B cell (primary cell): ENCODE results near the gene NOTCH1. TPM values are rescaled to one million over a fixed set of nuclear protein-coding genes. Genes with fewer than 3 reads are reported as not detected.
A peak's percentile ranks its signal among the peaks of the same experiment; 100 is the strongest.

Experiments
- ATAC-seq: fragments of 200-7000 bp; cut with Tn5 transposase; one replicate; pipeline ENCODE4 v1.10.0; 2021; ENCODE audit warnings: low read depth, mild to moderate bottlenecking, moderate number of reproducible peaks, moderate library complexity
- CTCF ChIA-PET: fragments of 350-600 bp; sonication (Branson Sonifier 250); formaldehyde crosslinking; loops from one replicate; lab custom pipeline; 2021; ENCODE audit warnings: antibody characterized with exemption, inconsistent platforms; lab: Charles Lee
- POLR2A ChIA-PET: fragments of 350-600 bp; sonication (Branson Sonifier 250); formaldehyde crosslinking; loops from one replicate; lab custom pipeline; 2021; ENCODE audit warnings: antibody characterized with exemption; lab: Charles Lee
- DNase-seq: peaks from one replicate; pipeline ENCODE4 v3.0.0; 2013
- H2AFZ ChIP-seq: 2 replicates; pipeline ENCODE4 v1.6.1; 2012; ENCODE audit warnings: mild to moderate bottlenecking, low read depth, low read length; ENCODE audit not compliant: insufficient read depth, poor library complexity, severe bottlenecking
- H3K27ac ChIP-seq, 2 donors: 1 replicate in 1 of 2; 2 replicates in 1 of 2; pipeline ENCODE4 v1.5.1; 2012 to 2013; ENCODE audit warnings: low read length in 2 of 2, mild to moderate bottlenecking in 2 of 2, moderate library complexity in 1 of 2
- H3K27me3 ChIP-seq, 4 experiments: fragments of 200-600 bp in 1 of 4; sonication (generic) in 1 of 4; replicated peaks in 1 of 4; 1 replicate in 2 of 4; 2 replicates in 2 of 4; pipeline versions ENCODE4 v1.6.1 to v1.7.0; 2013 to 2016; ENCODE audit warnings: low read length in 3 of 4, mild to moderate bottlenecking in 2 of 4, mixed read lengths in 1 of 4, moderate library complexity in 1 of 4; ENCODE audit not compliant: insufficient read depth in 4 of 4, control insufficient read depth in 3 of 4; ENCODE audit errors: control extremely low read depth in 1 of 4
- H3K36me3 ChIP-seq, 2 experiments: replicated peaks in 1 of 2; 1 replicate in 1 of 2; 2 replicates in 1 of 2; pipeline versions ENCODE4 v1.6.1 to v1.7.1; 2013; ENCODE audit warnings: low read length in 1 of 2; ENCODE audit not compliant: insufficient read depth in 2 of 2, control insufficient read depth in 1 of 2; ENCODE audit errors: control extremely low read depth in 1 of 2, extremely low read depth in 1 of 2
- H3K4me1 ChIP-seq, 2 donors: fragments of 200-600 bp in 1 of 2; sonication (generic) in 1 of 2; 1 replicate in 1 of 2; 2 replicates in 1 of 2; pipeline versions ENCODE4 v1.5.1 to v1.6.1; 2013 to 2017; ENCODE audit warnings: low read length in 2 of 2; ENCODE audit not compliant: control insufficient read depth in 2 of 2, insufficient read depth in 2 of 2
- H3K4me2 ChIP-seq: replicated peaks from 2 replicates; pipeline ENCODE3; 2012; ENCODE audit warnings: mild to moderate bottlenecking, low read depth, low read length; ENCODE audit not compliant: poor library complexity, severe bottlenecking
- H3K4me3 ChIP-seq, 5 experiments: fragments of 200-600 bp in 1 of 5; sonication (generic) in 1 of 5; 1 replicate in 3 of 5; 2 replicates in 2 of 5; pipeline versions ENCODE4 v1.5.1 to v1.7.0; 2011 to 2016; ENCODE audit warnings: low read length in 4 of 5, mild to moderate bottlenecking in 4 of 5, low read depth in 2 of 5, control low read depth in 1 of 5, moderate library complexity in 1 of 5; ENCODE audit not compliant: insufficient read depth in 1 of 5; ENCODE audit errors: control extremely low read depth in 1 of 5, extremely low read depth in 1 of 5
- H3K79me2 ChIP-seq: fragments of 200-600 bp; sonication (generic); one replicate; pipeline ENCODE4 v1.6.0; 2016; ENCODE audit warnings: low read length; ENCODE audit not compliant: control insufficient read depth, insufficient read depth
- H3K9ac ChIP-seq: fragments of 200-600 bp; sonication (generic); 2 replicates; pipeline ENCODE4 v1.6.1; 2017; ENCODE audit warnings: mild to moderate bottlenecking, low read length, moderate library complexity
- H3K9me3 ChIP-seq, 3 donors: one replicate each; pipeline versions ENCODE4 v1.6.1 to v1.7.1; 2013; ENCODE audit warnings: low read length in 2 of 3; ENCODE audit not compliant: control insufficient read depth in 2 of 3, insufficient read depth in 1 of 3; ENCODE audit errors: control extremely low read depth in 1 of 3
- H4K20me1 ChIP-seq: 2 replicates; pipeline ENCODE4 v1.6.0; 2012; ENCODE audit warnings: mild to moderate bottlenecking, low read length; ENCODE audit not compliant: insufficient read depth, control insufficient read depth, poor library complexity, severe bottlenecking
- H3K27ac Mint-ChIP-seq: one replicate; pipeline ENCODE4 v1.8.0; 2021; ENCODE audit warnings: mixed read lengths
- H3K27me3 Mint-ChIP-seq: one replicate; pipeline ENCODE4 v1.8.0; 2021; ENCODE audit warnings: mixed read lengths
- H3K4me1 Mint-ChIP-seq: one replicate; pipeline ENCODE4 v1.8.0; 2021; ENCODE audit warnings: mixed read lengths
- H3K4me3 Mint-ChIP-seq: one replicate; pipeline ENCODE4 v1.8.0; 2021; ENCODE audit warnings: mixed read lengths
- H3K9me3 Mint-ChIP-seq: one replicate; pipeline ENCODE4 v1.8.0; 2022; ENCODE audit warnings: mixed read lengths; ENCODE audit not compliant: insufficient read depth
- EZH2 ChIP-seq: IDR thresholded peaks from 2 replicates; pipeline ENCODE4 v1.6.1; 2012; ENCODE audit warnings: borderline replicate concordance, low read depth, mild to moderate bottlenecking, moderate library complexity, low read length; ENCODE audit not compliant: insufficient read depth, poor library complexity, severe bottlenecking
- WGBS: methylation state at CpG from one replicate; pipeline ENCODE4 v1.1.5; 2013; ENCODE audit warnings: missing lambda C conversion rate; ENCODE audit not compliant: insufficient coverage; 5-methylcytosine and 5-hydroxymethylcytosine counted together
- intact Hi-C: fragments of 100-400 bp; cut with micrococcal nuclease; formaldehyde crosslinking; loops from one replicate; pipeline ENCODE4 v1.10.0; 2022
- polyA plus RNA-seq: library from polyadenylated mRNA; depleted of rRNA; stranded (reverse); fragments of >200 nt; gene quantifications from 2 replicates; pipeline ENCODE4 v1.2.3, GENCODE V29; 2012
- total RNA-seq, 2 donors: library from RNA; stranded (reverse); fragments of 120-200 nt in 1 of 2; gene quantifications; 1 replicate in 1 of 2; 2 replicates in 1 of 2; pipeline versions ENCODE4 v1.2.3 to v1.2.4, GENCODE V29; 2013 to 2022
- TF ChIP-seq, protein P1 (sequence below): fragments of 200-600 bp; IDR thresholded peaks from one replicate; pipeline ENCODE4 v1.8.0; 2022; ENCODE audit warnings: antibody characterized with exemption, mild to moderate bottlenecking

The NOTCH1 gene
- total and polyA plus RNA-seq, 2 donors (not counting 1 experiment from before 2014, with no cell fraction given) = 16.6 to 38.5 TPM

DNA sequence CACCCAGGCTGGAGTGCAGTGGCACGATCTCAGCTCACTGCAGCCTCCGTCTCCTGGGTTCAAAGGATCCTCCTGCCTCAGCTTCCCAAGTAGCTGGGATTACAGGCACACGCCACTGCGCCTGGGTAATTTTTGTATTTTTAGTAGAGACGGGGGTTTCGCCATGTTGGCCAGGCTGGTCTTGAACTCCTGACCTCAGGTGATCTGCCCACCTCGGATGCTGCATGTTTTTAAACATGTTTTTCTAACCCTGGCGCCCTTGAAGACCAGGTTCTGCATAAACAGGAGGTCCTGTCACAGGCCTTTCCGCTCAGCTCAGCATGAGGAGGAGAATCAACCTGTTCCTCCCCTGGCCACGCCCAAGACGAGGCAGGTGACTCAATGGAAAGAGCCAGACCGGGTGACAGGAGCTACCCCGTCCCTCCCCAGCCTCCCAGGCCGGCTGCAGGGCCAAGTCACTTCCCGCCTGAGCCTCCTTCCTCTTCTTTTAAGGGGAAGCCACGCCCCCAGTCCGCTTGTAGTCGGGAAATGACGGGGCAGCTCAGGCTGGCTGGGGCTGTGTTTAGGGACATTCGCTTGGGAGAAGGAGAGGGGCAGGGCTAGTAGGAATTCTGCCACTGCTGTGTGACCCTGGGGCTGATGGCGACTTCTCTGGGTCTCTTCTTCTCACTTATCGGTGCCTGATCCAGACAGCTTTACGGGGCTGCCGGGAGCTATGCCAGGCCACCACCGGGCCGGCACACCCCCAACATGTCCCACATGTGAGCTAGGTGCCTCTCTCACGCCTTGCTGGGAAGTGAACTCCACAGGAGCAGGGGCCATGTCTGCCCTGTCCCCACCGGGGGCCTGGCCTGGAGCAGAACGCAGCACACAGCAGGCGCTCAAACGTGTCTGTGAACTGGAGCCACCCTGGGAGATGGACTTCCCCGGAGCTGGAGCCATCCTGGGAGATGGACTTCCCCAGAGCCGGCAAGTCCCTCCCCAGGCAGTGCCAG lies 6.1 kb downstream of the NOTCH1 start:
- peak overlapping the region; percentile 42 for H3K9ac ChIP-seq
- DNase-seq = peak; percentile 85
- 20% methylated on average over 31 of the region's 33 CpGs for WGBS
- no peak for TF ChIP-seq EZH2
- TF ChIP-seq, protein P1, sequence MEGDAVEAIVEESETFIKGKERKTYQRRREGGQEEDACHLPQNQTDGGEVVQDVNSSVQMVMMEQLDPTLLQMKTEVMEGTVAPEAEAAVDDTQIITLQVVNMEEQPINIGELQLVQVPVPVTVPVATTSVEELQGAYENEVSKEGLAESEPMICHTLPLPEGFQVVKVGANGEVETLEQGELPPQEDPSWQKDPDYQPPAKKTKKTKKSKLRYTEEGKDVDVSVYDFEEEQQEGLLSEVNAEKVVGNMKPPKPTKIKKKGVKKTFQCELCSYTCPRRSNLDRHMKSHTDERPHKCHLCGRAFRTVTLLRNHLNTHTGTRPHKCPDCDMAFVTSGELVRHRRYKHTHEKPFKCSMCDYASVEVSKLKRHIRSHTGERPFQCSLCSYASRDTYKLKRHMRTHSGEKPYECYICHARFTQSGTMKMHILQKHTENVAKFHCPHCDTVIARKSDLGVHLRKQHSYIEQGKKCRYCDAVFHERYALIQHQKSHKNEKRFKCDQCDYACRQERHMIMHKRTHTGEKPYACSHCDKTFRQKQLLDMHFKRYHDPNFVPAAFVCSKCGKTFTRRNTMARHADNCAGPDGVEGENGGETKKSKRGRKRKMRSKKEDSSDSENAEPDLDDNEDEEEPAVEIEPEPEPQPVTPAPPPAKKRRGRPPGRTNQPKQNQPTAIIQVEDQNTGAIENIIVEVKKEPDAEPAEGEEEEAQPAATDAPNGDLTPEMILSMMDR = no peak
- H3K9me3 Mint-ChIP-seq = no peaks in the 10 kb centered on the region
- no peaks in the 10 kb centered on the region for H3K27me3 Mint-ChIP-seq
- intact Hi-C loops = loop anchor here (2.0 to 10.0 kb wide), 2 partner anchors 91 to 215 kb away; partner anchors contain the start of gene LCN8
- H2AFZ ChIP-seq = no peak overlapping the region
- H3K36me3 ChIP-seq = peaks cover 0 to 33% of the 10 kb centered on the region in 2 experiments
- CTCF ChIA-PET = interaction anchor here (0.7 to 3.3 kb wide), 9 partner anchors 9 to 187 kb away, joined by 3 to 23 read pairs (median 4); no protein-coding TSS in a partner anchor
- H3K4me1 ChIP-seq = peaks cover 63 to 75% of the 10 kb centered on the region in 2 donors
- peak overlapping the region; percentile 57 to 80 for H3K27ac ChIP-seq
- peak overlapping the region in 4 of 5 experiments; percentile 7 to 48 (median 26) for H3K4me3 ChIP-seq
- H4K20me1 ChIP-seq = peaks cover 97% of the 10 kb centered on the region
- peak overlapping the region; percentile 89 for H3K27ac Mint-ChIP-seq
- peak; percentile 69 for ATAC-seq
- peaks cover 71% of the 10 kb centered on the region for H3K79me2 ChIP-seq
- H3K4me1 Mint-ChIP-seq = peaks cover 73% of the 10 kb centered on the region
- H3K9me3 ChIP-seq = peaks cover 0 to 3% (median 0%) of the 10 kb centered on the region in 3 donors
- POLR2A ChIA-PET = interaction anchor here (0.6 to 1.5 kb wide), 6 partner anchors 12 to 133 kb away, joined by 3 to 9 read pairs (median 3); no protein-coding TSS in a partner anchor
- H3K4me2 ChIP-seq = peak overlapping the region; percentile 81
- no peaks in the 10 kb centered on the region for H3K27me3 ChIP-seq
- peak overlapping the region; percentile 83 for H3K4me3 Mint-ChIP-seq
